DMS114 treated with DMSO at 0.1 percent for 48 hours (cell line): Measurements from ENCODE around the gene COL21A1.

Experiments used
- DNase-seq: peaks from one replicate; lab custom pipeline; 2025; ENCODE audit not compliant: unreplicated experiment; lab: John Stamatoyannopoulos, UW

COL21A1 gene

GRCh38 chr6:56193846-56194245 is 53.5 kb downstream of the COL21A1 start:
- no peak for DNase-seq

- DNase-seq: no peak
These were observed 59.0 kb downstream of the COL21A1 start for GRCh38 chr6:56188429-56188828.

GRCh38 chr6:56187686-56188085 is 59.7 kb downstream of the COL21A1 start:
- no peak for DNase-seq

GRCh38 chr6:56176741-56177140 is 70.6 kb downstream of the COL21A1 start:
- DNase-seq: no peak

- no peak for DNase-seq
These were observed 74.2 kb downstream of the COL21A1 start for GRCh38 chr6:56173228-56173627.

- DNase-seq: no peak
These were observed 75.2 kb downstream of the COL21A1 start for GRCh38 chr6:56172144-56172543.

GRCh38 chr6:56169366-56169765 is 78.0 kb downstream of the COL21A1 start:
- DNase-seq: no peak

- no peak for DNase-seq
These were observed 78.8 kb downstream of the COL21A1 start for GRCh38 chr6:56168596-56168995.

GRCh38 chr6:56162081-56162480 is 85.3 kb downstream of the COL21A1 start:
- DNase-seq: no peak

GRCh38 chr6:56160489-56160888 is 86.9 kb downstream of the COL21A1 start:
- DNase-seq: no peak

GRCh38 chr6:56158571-56158970 is 88.8 kb downstream of the COL21A1 start:
- no peak for DNase-seq

GRCh38 chr6:56156643-56157042 is 90.7 kb downstream of the COL21A1 start:
- DNase-seq: no peak

GRCh38 chr6:56155634-56156141 is 91.7 kb downstream of the COL21A1 start:
- no peak for DNase-seq

- DNase-seq: no peak
These were observed 93.3 kb downstream of the COL21A1 start for GRCh38 chr6:56154076-56154475.

- DNase-seq: no peak
These were observed 94.8 kb downstream of the COL21A1 start for GRCh38 chr6:56152611-56153010.

GRCh38 chr6:56151609-56152224 is 95.7 kb downstream of the COL21A1 start:
- DNase-seq: no peak

- no peak for DNase-seq
These were observed 98.7 kb downstream of the COL21A1 start for GRCh38 chr6:56148488-56149186.

GRCh38 chr6:56147766-56148165 is 99.6 kb downstream of the COL21A1 start:
- DNase-seq: no peak

GRCh38 chr6:56146086-56146485 is 101.3 kb downstream of the COL21A1 start:
- DNase-seq: no peak

GRCh38 chr6:56145616-56146015 is 101.8 kb downstream of the COL21A1 start:
- no peak for DNase-seq

GRCh38 chr6:56144538-56145324 is 102.6 kb downstream of the COL21A1 start:
- DNase-seq: no peak

- no peak for DNase-seq
These were observed 103.6 kb downstream of the COL21A1 start for GRCh38 chr6:56143796-56144195.
